HUES48 (cell line): ENCODE measurements around the gene MICAL2.

Source experiments
- H3K27ac ChIP-seq: one replicate; pipeline ENCODE4 v1.7.0; 2013; ENCODE audit warnings: low read depth, low read length, inconsistent platforms
- H3K27me3 ChIP-seq: 2 replicates; pipeline ENCODE4 v1.6.1; 2013; ENCODE audit warnings: mild to moderate bottlenecking, low read length; ENCODE audit not compliant: control insufficient read depth, insufficient read depth
- H3K36me3 ChIP-seq: 2 replicates; pipeline ENCODE4 v1.6.1; 2013; ENCODE audit warnings: low read length; ENCODE audit not compliant: control insufficient read depth, insufficient read depth
- H3K4me1 ChIP-seq: 2 replicates; pipeline ENCODE4 v1.6.1; 2013; ENCODE audit warnings: mild to moderate bottlenecking, low read length; ENCODE audit not compliant: control insufficient read depth, insufficient read depth
- H3K4me3 ChIP-seq: 2 replicates; pipeline ENCODE4 v1.5.1; 2013; ENCODE audit warnings: mild to moderate bottlenecking, low read depth, low read length
- H3K9ac ChIP-seq: 2 replicates; pipeline ENCODE4 v1.6.1; 2013; ENCODE audit warnings: mild to moderate bottlenecking, low read depth, low read length, moderate library complexity
- H3K9me3 ChIP-seq: 2 replicates; pipeline ENCODE4 v1.6.1; 2013; ENCODE audit warnings: low read length; ENCODE audit not compliant: control insufficient read depth, insufficient read depth

Gene MICAL2

DNA sequence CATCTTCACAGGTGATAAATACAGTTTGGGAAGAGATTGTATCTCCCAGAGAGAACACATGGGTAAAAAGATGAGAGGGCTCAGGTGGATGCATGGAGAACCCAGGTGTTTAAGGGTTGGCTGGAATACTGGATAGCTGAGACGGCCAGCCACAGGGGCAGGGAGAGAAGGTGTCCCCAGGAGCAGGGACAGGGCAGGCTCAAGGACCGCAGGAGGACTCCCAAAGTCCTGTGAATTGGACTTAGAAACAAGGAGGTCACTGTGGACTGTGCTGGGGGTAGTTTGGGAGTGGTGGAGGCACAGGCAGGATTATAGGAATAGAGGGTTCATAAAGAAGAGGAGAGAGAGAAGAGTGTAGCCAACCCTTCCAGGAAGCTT is 163.2 kb downstream of the MICAL2 start:
- Histone ChIP-seq H3K36me3 (no peaks in the 10 kb centered on the region), H3K4me1 (no peaks in the 10 kb centered on the region), H3K9ac (no peak overlapping the region), H3K9me3 (no peaks in the 10 kb centered on the region), H3K27me3 (no peaks in the 10 kb centered on the region), H3K27ac (no peak overlapping the region), H3K4me3 (no peak overlapping the region)

DNA sequence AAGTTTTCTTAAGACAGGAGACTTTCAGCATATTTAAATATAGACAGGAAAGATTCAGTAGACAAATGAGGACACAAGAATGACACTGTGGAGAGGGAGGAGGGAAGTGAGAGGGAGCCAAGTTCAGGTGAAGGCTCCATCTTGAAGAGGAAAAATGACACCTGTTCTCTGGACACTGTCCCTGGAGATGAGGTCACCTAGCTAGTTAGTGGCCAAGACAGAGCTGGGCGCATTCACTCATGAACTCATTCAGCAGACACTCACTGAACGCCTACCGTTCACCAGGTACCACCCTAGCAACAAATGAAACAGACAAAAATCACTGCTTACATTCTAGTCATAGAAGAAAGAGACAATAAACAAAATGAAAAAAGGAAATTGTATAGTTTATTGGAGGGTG is 163.7 kb downstream of the MICAL2 start:
- H3K4me1 ChIP-seq = no peaks in the 10 kb centered on the region
- no peaks in the 10 kb centered on the region for H3K9me3 ChIP-seq
- H3K36me3 ChIP-seq = no peaks in the 10 kb centered on the region
- H3K4me3 ChIP-seq = no peak overlapping the region
- no peaks in the 10 kb centered on the region for H3K27me3 ChIP-seq
- H3K9ac ChIP-seq = no peak overlapping the region
- H3K27ac ChIP-seq = no peak overlapping the region

DNA sequence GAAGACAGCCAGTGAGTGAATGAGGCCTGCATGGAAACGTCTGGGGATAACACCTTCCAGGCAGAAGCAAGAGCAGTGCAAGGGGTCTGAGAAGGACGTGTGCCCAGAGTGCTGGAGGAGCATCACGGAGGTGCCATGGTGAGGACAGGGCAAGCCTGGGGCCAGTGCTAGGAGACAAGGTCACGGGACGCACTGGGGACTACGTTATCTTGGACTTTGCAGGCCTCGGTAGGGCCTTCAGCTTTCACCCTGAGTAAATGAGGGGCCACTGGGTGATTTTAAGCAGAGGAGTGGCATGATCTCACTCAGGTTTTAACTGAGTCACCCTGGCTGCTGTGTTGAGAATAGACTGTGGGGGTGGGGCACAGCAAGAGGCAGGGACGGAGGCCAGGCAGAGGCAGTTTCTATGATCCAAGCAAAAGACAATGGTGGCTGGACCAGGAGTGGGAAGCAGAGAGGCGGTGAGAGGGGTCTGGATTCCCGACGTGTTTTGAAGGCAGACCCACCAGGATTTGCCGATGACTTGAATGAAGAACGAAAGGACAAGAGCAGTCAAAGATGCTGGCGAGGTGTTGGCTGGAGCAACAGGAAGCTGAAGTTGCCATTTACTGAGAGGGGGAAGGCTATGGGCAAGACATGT is 164.3 kb downstream of the MICAL2 start:
- Histone ChIP-seq H3K4me1 (no peaks in the 10 kb centered on the region), H3K9ac (no peak overlapping the region), H3K4me3 (no peak overlapping the region), H3K27me3 (no peaks in the 10 kb centered on the region), H3K27ac (no peak overlapping the region), H3K36me3 (no peaks in the 10 kb centered on the region), H3K9me3 (no peaks in the 10 kb centered on the region)

DNA sequence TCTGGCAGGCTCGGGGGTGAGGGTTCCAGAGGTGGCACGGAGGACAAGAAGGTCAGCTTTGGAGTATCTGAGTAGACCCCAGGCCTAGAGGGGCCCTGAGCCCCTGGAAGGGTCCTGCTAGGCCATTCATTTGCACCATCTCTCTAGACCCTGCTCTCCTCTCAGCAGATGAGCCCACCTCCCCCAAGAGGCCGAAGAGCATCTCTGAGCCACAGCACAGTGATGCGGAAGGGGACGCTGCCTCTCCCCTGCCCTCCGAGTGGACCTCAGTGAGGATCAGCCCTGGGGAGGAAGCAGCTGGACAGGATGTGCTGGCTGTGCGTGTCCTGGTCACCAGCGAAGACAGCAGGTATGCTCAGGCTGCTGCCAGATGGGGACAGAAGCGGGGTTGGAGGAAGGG is 165.4 kb downstream of the MICAL2 start:
- no peak overlapping the region for H3K4me3 ChIP-seq
- H3K36me3 ChIP-seq = no peaks in the 10 kb centered on the region
- H3K4me1 ChIP-seq = no peaks in the 10 kb centered on the region
- no peaks in the 10 kb centered on the region for H3K27me3 ChIP-seq
- no peak overlapping the region for H3K27ac ChIP-seq
- no peak overlapping the region for H3K9ac ChIP-seq
- H3K9me3 ChIP-seq = no peaks in the 10 kb centered on the region

DNA sequence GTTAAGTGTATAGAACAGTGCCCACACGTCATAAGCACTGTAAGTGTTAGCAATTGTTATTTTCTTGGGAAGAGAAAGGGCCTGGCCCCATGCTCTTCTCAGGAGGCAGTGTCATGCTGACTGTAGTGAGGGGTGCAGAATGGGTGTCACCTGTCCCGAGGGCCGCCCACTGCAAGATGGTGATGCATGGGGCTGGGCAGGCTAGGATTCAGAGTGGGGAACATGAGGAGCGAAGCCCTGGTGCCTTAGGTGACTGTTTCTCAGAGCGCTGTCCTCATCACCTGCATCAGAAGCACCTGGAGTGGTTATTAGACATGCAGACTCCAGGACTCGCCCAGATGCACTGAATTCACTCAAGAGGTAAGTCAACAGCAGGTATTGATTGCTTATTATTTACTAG is 166.0 kb downstream of the MICAL2 start:
- H3K4me3 ChIP-seq = no peak overlapping the region
- no peak overlapping the region for H3K9ac ChIP-seq
- H3K36me3 ChIP-seq = no peaks in the 10 kb centered on the region
- no peak overlapping the region for H3K27ac ChIP-seq
- H3K27me3 ChIP-seq = no peaks in the 10 kb centered on the region
- H3K4me1 ChIP-seq = no peaks in the 10 kb centered on the region
- H3K9me3 ChIP-seq = no peaks in the 10 kb centered on the region

DNA sequence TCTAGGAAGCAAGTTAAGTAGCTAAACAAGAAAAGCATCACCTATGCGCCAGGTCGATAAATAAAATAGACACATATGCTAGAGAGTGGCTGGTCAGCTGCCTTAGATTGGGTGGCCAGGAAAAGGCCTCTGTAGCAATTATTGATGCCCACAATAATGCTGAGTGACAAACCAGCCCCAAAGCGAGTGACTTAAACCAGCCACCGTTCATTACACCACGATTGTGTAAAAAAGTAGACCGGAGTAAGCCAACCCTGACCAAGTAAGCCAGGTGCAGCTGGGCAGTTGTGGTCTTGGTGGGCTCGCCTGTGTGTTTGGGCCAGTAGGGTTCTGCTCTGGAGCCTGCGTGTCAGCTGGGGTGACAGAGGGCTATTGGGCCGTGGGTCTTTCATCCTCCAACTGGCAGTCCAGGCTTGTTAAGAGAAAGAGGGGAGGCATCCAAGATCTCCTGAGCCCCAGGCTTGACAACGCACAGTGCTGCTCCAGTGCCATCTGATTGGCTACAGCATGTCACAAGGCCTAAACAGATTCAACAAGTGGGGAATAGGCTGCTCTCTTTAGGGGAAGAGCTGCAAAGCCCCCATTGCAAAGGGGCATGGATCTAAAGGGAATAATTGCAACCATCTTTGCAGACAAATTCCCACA is 166.6 kb downstream of the MICAL2 start:
- H3K27me3 ChIP-seq = no peaks in the 10 kb centered on the region
- no peak overlapping the region for H3K4me3 ChIP-seq
- no peaks in the 10 kb centered on the region for H3K36me3 ChIP-seq
- H3K27ac ChIP-seq = no peak overlapping the region
- H3K9ac ChIP-seq = no peak overlapping the region
- no peaks in the 10 kb centered on the region for H3K9me3 ChIP-seq
- no peaks in the 10 kb centered on the region for H3K4me1 ChIP-seq

DNA sequence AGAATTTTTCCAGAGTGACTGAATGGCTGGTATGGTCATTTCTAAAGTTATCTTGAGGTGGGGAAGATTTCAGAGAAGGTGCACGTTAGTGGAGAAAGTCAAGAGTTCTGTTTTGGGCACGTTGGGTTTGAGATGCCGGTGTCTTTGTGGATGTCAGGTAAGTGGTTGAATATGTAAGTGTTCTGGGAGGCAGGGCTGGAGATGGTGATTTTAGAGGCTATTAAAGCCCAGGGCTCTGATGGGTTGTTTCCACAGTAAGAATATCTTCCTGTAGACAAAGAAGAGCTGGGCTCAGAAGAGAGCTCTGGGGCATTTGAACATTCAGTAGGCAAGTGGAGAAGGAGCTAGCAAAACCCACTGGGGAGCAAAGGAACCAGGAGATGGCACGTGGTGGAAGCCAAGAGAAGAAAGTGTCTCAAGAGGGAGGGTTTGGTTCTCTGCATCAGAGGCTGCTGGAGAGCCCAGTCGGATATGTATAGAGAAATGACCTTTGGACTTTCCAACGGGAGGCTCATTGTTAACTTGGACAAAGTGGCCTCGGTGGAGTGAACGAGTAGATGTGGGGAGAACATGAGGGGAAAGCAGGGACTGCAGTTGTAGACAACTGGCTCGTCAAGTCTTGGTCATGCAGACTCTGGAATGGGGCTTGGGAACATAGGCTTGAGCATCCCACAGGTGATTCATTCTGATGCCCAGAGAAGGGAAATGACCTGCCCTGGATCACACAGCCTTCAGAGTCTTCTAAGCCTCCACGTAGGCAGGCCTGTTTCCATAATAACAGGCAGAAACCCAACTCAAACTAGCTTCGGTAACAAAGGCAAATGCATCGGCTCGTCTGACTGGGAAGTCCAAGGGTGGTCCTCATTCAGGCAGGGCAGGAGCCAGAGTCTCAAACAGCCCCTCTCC is 168.6 kb downstream of the MICAL2 start:
- H3K4me1 ChIP-seq = no peaks in the 10 kb centered on the region
- H3K36me3 ChIP-seq = no peaks in the 10 kb centered on the region
- H3K27ac ChIP-seq = no peak overlapping the region

DNA sequence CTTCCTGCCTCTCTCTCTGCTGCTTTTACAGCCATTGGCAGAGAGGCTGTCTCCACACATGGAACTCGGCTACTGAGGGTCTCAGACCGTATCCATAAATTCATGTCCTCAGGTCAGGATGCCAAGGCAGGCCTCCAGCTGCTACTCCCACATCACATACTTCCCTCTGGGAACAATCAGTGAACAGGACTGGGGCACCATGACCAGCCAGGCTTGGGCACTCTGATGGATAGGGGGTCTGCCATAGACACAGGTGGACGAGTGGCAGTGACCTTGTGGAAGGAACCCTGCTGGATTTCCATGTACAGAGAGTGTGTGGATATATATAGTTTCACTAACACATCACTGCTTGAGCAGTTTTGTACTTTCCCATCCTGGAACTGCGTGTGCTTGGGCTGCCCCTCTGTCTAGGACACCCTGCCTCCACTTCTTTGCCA is 169.3 kb downstream of the MICAL2 start:
- no peaks in the 10 kb centered on the region for H3K4me1 ChIP-seq
- no peaks in the 10 kb centered on the region for H3K27me3 ChIP-seq
- no peak overlapping the region for H3K27ac ChIP-seq
- H3K4me3 ChIP-seq = no peak overlapping the region
- H3K36me3 ChIP-seq = no peaks in the 10 kb centered on the region
- H3K9me3 ChIP-seq = no peaks in the 10 kb centered on the region
- H3K9ac ChIP-seq = no peak overlapping the region

More for the DNA sequence above, 168.6 kb downstream of the MICAL2 start:
- Histone ChIP-seq H3K4me3 (no peak overlapping the region), H3K9ac (no peak overlapping the region), H3K9me3 (no peaks in the 10 kb centered on the region), H3K27me3 (no peaks in the 10 kb centered on the region)

DNA sequence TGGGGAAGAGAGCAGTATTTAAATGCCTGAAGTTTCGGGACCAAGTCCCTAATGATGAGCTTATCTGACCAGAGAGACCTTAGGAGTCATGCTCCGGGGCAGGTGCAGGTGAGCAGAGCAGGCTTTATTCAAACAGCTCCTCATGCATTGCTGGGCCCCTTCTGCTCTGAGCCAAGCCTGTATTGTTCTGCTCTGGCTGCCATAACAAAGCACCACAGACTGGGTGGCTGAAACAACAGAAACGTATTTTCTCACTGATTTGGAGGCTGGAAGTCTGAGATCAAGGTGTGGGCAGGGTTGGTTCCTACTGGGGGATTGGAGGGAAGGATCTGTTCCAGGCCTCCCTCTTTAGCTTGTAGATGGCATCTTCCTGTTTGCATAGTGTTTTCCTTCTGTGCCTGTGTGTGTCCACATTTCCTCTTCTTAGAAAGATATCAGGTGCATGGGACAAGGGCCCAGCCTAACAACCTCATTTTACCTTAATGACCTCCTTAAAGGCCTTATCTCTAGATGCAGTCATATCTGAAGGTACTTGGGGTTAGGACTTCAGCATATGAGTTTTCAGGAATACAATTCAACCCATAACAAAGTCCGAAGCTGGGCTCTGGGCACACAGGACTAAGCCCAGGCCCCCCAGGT is 169.9 kb downstream of the MICAL2 start:
- Histone ChIP-seq H3K9me3 (no peaks in the 10 kb centered on the region), H3K9ac (no peak overlapping the region), H3K4me1 (no peaks in the 10 kb centered on the region), H3K4me3 (no peak overlapping the region), H3K36me3 (no peaks in the 10 kb centered on the region), H3K27me3 (no peaks in the 10 kb centered on the region), H3K27ac (no peak overlapping the region)

DNA sequence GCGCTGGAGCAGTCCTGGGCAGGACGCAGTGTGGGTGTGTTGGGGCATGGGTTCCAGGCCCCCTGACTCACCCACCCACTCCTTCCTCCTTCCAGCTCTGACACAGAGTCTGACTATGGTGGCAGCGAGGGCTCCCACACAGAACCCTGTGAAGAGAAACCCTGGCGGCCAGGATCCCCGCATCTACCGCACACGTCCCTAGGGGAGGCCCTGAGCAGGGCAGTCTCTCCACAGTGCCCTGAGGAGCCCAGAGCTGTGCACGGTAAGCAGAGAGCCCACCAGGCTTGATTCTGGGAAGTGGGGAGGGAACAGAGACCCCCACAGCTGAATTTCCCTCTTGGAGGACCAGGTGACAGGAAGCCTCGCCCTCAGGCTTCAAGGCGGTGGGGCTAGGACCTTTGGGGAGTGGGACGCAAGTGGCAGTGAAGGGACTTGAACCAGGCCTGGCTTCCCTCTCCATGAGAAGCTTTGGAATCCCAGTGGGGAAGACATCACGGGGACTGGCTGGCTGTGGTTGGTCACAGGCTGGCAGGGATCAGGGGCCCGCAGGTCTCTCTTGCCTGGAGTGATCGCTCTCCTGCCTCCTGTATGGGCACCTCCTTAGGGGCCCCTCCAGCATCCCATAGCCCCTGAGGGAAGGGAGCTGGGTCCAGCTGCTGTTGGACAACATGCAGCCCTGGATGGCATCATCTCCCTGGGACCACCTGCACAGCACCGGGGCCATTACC is 170.6 kb downstream of the MICAL2 start:
- H3K9ac ChIP-seq = no peak overlapping the region
- H3K4me3 ChIP-seq = no peak overlapping the region
- H3K27me3 ChIP-seq = no peaks in the 10 kb centered on the region
- no peaks in the 10 kb centered on the region for H3K9me3 ChIP-seq
- no peak overlapping the region for H3K27ac ChIP-seq
- H3K36me3 ChIP-seq = no peaks in the 10 kb centered on the region
- H3K4me1 ChIP-seq = no peaks in the 10 kb centered on the region
